HUES64 (cell line): ENCODE data around the gene HIVEP3.

Experiments
- H3K27ac ChIP-seq: 2 replicates; pipeline ENCODE4 v1.7.0; 2013; ENCODE audit warnings: low read depth, low read length, inconsistent platforms
- H3K27me3 ChIP-seq: 2 replicates; pipeline ENCODE4 v1.6.1; 2013; ENCODE audit warnings: mild to moderate bottlenecking, low read length; ENCODE audit not compliant: insufficient read depth
- H3K36me3 ChIP-seq: 2 replicates; pipeline ENCODE4 v1.6.1; 2013; ENCODE audit warnings: mild to moderate bottlenecking, low read length; ENCODE audit not compliant: insufficient read depth
- H3K4me1 ChIP-seq: 2 replicates; pipeline ENCODE4 v1.6.1; 2013; ENCODE audit warnings: mild to moderate bottlenecking, low read length, moderate library complexity; ENCODE audit not compliant: insufficient read depth
- H3K4me3 ChIP-seq: 2 replicates; pipeline ENCODE4 v1.5.1; 2013; ENCODE audit warnings: mild to moderate bottlenecking, low read length, moderate library complexity
- H3K9ac ChIP-seq: 2 replicates; pipeline ENCODE4 v1.6.1; 2013; ENCODE audit warnings: mild to moderate bottlenecking, low read depth, low read length
- H3K9me3 ChIP-seq: 2 replicates; pipeline ENCODE4 v1.6.1; 2013; ENCODE audit warnings: low read depth, low read length; ENCODE audit not compliant: insufficient read depth
- WGBS: fragments of 150-250, 120-280 bp; methylation state at CpG from one replicate; pipeline ENCODE4 v1.1.7; 2013; ENCODE audit warnings: missing lambda C conversion rate; 5-methylcytosine and 5-hydroxymethylcytosine counted together

Gene HIVEP3

DNA sequence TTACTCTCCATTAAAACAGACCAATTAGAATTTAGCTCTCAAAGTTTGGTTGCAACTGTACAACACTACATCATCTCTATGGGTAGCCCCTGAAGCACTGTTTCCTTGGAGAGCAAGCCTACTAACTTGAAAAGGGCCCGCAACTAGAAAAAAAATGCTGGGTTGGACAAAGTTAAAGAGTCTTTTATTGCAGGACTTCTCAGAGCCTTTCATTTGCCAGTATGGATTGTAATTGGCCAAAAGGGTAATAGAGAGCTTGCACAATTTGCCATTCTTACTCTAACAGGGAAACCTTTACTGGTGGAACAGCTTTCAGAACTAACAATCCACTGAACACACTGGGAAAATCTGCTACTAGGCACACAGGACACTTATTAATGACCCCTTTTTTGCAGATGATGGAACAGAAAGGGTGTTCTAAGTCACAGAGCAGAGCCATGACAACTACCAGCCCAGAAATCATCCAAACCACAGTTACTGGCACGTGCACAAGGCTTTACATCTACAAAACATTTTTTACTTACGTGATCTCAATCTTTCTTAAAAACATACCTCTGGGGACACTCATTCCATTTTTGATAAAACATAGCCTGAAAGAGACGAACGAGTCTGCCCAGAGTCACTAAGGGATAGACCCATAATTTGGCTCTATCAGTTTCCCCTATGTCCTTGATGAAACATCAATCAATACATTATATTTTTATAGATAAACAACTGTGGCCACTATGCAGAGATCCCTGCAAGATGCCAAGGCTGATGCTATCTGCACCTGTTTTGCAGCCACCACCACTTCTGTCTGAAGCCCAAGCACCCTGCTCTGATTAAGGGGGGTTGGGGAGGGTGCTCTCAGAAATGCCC, 257.9 kb downstream of the HIVEP3 start:
- no peak overlapping the region for H3K27ac ChIP-seq
- H3K9me3 ChIP-seq, result no peaks in the 10 kb centered on the region
- H3K9ac ChIP-seq, result no peak overlapping the region
- 79% methylated on average over 5 of the region's 5 CpGs for WGBS
- H3K36me3 ChIP-seq, result no peaks in the 10 kb centered on the region
- peaks cover 47% of the 10 kb centered on the region for H3K27me3 ChIP-seq
- H3K4me3 ChIP-seq, result no peak overlapping the region; the same call in 1 of the 2 replicates
- peaks cover 12% of the 10 kb centered on the region for H3K4me1 ChIP-seq

- H3K4me3 ChIP-seq, result no peak overlapping the region
- no peak overlapping the region for H3K27ac ChIP-seq
- 93% methylated on average over 5 of the region's 5 CpGs for WGBS
- H3K4me1 ChIP-seq, result peaks cover 10% of the 10 kb centered on the region
- no peaks in the 10 kb centered on the region for H3K36me3 ChIP-seq
- peaks cover 47% of the 10 kb centered on the region for H3K27me3 ChIP-seq
- no peak overlapping the region for H3K9ac ChIP-seq
- H3K9me3 ChIP-seq, result no peaks in the 10 kb centered on the region
Observed at GRCh38 chr1:41659903-41660302, 258.8 kb downstream of the HIVEP3 start.

GRCh38 chr1:41659159-41659495, 259.6 kb downstream of the HIVEP3 start:
- H3K4me1 ChIP-seq, result peaks cover 9% of the 10 kb centered on the region
- no peaks in the 10 kb centered on the region for H3K9me3 ChIP-seq
- H3K36me3 ChIP-seq, result no peaks in the 10 kb centered on the region
- no peak overlapping the region for H3K9ac ChIP-seq
- H3K4me3 ChIP-seq, result no peak overlapping the region
- no peak overlapping the region for H3K27ac ChIP-seq
- WGBS, result 87% methylated on average over 2 of the region's 2 CpGs
- H3K27me3 ChIP-seq, result peaks cover 46% of the 10 kb centered on the region

DNA sequence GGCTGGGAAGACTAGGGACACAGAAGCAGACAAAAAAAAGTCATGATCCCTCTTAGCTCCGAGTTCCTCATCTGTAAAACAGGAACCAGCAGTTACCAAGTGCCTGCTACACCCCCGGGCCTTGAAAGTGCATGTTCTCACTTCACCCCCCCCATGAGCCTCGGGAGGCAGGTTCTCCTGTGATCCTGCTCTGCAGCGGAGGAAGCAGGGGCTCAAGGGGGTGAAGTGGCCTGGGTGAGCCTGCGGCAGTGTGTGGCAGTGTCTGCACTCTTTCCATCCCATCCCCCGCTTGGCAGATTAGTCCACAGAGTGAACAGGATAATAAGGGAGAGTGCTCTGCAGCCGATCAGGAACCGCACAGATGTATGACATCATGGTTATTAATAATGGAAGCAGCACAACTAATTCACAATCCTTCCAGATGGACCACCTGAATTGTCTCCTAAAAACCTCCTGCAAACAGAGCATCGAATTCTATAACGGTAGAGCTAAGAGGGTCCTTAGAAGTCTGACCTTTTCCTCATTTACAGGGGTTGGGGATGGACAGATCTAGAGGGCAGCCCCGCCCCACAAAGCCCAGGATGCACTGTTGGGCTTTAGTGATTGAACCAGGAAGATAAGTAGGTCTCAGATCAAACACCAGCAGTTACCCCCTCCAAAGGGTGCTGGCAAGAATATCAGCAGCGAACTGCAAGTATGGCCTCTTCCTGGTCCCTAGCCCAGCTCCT, 260.1 kb downstream of the HIVEP3 start:
- no peaks in the 10 kb centered on the region for H3K36me3 ChIP-seq
- H3K27me3 ChIP-seq, result peaks cover 41% of the 10 kb centered on the region
- no peak overlapping the region for H3K4me3 ChIP-seq
- no peak overlapping the region for H3K27ac ChIP-seq
- no peaks in the 10 kb centered on the region for H3K9me3 ChIP-seq
- peaks cover 9% of the 10 kb centered on the region for H3K4me1 ChIP-seq
- H3K9ac ChIP-seq, result no peak overlapping the region
- WGBS, result 85% methylated on average over 12 of the region's 12 CpGs

- H3K27me3 ChIP-seq, result peaks cover 33% of the 10 kb centered on the region
- no peaks in the 10 kb centered on the region for H3K36me3 ChIP-seq
- 93% methylated on average over 6 of the region's 7 CpGs for WGBS
- peaks cover 6% of the 10 kb centered on the region; the same call in 1 of the 2 replicates for H3K4me1 ChIP-seq
- no peak overlapping the region for H3K9ac ChIP-seq
- no peak overlapping the region for H3K4me3 ChIP-seq
- no peaks in the 10 kb centered on the region for H3K9me3 ChIP-seq
- H3K27ac ChIP-seq, result no peak overlapping the region
Observed at GRCh38 chr1:41657679-41658295, 260.9 kb downstream of the HIVEP3 start.

- peaks cover 6% of the 10 kb centered on the region; the same call in 1 of the 2 replicates for H3K4me1 ChIP-seq
- no peaks in the 10 kb centered on the region for H3K9me3 ChIP-seq
- H3K27ac ChIP-seq, result no peak overlapping the region
- no peak overlapping the region for H3K9ac ChIP-seq
- WGBS, result 91% methylated on average over 9 of the region's 9 CpGs
- H3K27me3 ChIP-seq, result peaks cover 33% of the 10 kb centered on the region
- no peak overlapping the region for H3K4me3 ChIP-seq
- H3K36me3 ChIP-seq, result no peaks in the 10 kb centered on the region
Observed at GRCh38 chr1:41656825-41657500, 261.8 kb downstream of the HIVEP3 start.

DNA sequence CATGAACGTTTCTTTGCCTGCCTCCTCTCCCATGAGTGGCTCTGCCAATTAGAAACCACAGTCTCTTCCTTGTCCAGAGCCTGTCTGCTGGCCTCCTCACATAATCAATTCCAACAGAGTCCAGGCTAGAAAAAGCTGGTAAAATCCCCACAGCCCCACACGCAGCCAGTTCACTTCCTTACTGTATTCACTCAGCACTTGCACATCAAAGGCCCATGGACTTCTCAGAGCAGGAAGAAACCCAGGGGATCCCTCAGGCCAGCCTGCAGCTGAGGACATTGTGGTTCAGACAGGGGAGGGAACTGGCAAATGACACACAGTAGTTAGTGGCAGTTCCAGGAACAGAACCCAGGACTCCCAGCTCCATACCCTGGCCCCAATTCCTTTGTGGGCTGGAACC, 262.7 kb downstream of the HIVEP3 start:
- 28% methylated on average over 2 of the region's 2 CpGs for WGBS

GRCh38 chr1:41655632-41656031, 263.1 kb downstream of the HIVEP3 start:
- H3K9me3 ChIP-seq, result no peaks in the 10 kb centered on the region
- peaks cover 20% of the 10 kb centered on the region for H3K27me3 ChIP-seq
- H3K36me3 ChIP-seq, result no peaks in the 10 kb centered on the region
- H3K4me1 ChIP-seq, result peaks cover 6% of the 10 kb centered on the region; the same call in 1 of the 2 replicates
- no peak overlapping the region for H3K27ac ChIP-seq
- no peak overlapping the region for H3K9ac ChIP-seq
- WGBS, result 89% methylated on average over 3 of the region's 3 CpGs
- no peak overlapping the region for H3K4me3 ChIP-seq

More for the DNA sequence above, 262.7 kb downstream of the HIVEP3 start:
- no peak overlapping the region for H3K4me3 ChIP-seq
- H3K27me3 ChIP-seq, result peaks cover 24% of the 10 kb centered on the region
- H3K4me1 ChIP-seq, result peaks cover 6% of the 10 kb centered on the region; the same call in 1 of the 2 replicates
- H3K9me3 ChIP-seq, result no peaks in the 10 kb centered on the region
- H3K27ac ChIP-seq, result no peak overlapping the region
- no peaks in the 10 kb centered on the region for H3K36me3 ChIP-seq
- H3K9ac ChIP-seq, result no peak overlapping the region

DNA sequence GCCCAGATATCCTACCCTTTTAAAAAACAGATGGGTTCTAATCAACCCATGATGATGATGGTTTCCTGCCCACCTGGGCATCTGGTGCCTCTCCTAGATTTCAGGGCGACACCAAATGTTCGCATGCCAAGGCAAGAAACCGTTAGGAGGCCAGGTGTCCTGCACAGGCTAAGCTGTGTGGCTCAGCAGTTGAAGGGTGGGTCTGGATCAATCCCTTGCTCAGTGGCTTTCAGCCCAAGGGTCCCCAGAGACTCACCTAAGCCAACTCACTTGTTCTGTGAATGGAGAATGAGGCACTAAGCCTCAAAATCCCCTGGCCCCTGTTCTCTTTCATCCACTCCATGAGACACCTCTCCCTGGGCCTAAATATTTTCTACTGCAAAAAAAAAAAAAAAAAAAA, 265.1 kb downstream of the HIVEP3 start:
- Histone ChIP-seq H3K27ac (no peak overlapping the region), H3K9me3 (no peaks in the 10 kb centered on the region), H3K36me3 (no peaks in the 10 kb centered on the region), H3K9ac (no peak overlapping the region), H3K4me3 (no peak overlapping the region), H3K27me3 (0 out of 2 replicates have a peak, but pooled peaks cover under 1% of the 10 kb centered on the region), H3K4me1 (peaks cover 14% of the 10 kb centered on the region; the same call in 1 of the 2 replicates)
- WGBS, result 93% methylated on average over 3 of the region's 3 CpGs

- Histone ChIP-seq H3K4me1 (peaks cover 14% of the 10 kb centered on the region; the same call in 1 of the 2 replicates), H3K27me3 (no peaks in the 10 kb centered on the region), H3K9ac (no peak overlapping the region), H3K9me3 (no peaks in the 10 kb centered on the region), H3K27ac (no peak overlapping the region), H3K36me3 (no peaks in the 10 kb centered on the region), H3K4me3 (no peak overlapping the region)
- 89% methylated on average over 10 of the region's 11 CpGs for WGBS
Observed at GRCh38 chr1:41652384-41653265, 266.1 kb downstream of the HIVEP3 start.
